ENCODE data around the gene NLRC5.
"Not testable (repeated sequence)": the region's sequence is repeated elsewhere in the genome, so short reads cannot be mapped to it uniquely, and the experiment has no call there.

DNA sequence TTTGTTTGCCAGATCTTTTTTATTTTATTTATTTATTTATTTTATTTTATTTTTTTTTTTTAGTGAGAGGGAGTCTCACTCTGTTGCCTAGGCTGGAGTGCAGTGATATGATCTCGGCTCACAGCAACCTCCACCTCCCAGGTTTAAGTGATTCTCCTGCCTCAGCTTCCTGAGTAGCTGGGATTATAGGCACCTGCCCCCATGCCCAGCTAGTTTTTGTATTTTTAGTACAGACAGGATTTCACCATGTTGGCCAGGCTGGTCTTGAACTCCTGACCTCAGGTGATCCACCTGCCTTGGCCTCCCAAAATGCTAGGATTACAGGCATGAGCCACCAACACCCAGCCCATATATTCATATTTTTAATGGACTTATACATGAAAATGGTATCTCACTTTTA, 3.1 kb downstream of the NLRC5 start:
- TF ChIP-seq, protein P1, sequence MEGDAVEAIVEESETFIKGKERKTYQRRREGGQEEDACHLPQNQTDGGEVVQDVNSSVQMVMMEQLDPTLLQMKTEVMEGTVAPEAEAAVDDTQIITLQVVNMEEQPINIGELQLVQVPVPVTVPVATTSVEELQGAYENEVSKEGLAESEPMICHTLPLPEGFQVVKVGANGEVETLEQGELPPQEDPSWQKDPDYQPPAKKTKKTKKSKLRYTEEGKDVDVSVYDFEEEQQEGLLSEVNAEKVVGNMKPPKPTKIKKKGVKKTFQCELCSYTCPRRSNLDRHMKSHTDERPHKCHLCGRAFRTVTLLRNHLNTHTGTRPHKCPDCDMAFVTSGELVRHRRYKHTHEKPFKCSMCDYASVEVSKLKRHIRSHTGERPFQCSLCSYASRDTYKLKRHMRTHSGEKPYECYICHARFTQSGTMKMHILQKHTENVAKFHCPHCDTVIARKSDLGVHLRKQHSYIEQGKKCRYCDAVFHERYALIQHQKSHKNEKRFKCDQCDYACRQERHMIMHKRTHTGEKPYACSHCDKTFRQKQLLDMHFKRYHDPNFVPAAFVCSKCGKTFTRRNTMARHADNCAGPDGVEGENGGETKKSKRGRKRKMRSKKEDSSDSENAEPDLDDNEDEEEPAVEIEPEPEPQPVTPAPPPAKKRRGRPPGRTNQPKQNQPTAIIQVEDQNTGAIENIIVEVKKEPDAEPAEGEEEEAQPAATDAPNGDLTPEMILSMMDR (IDR thresholded peaks at IDR 0.05; ENCODE audit: low read length), result not testable (repeated sequence)
- TF ChIP-seq EZH2 (IDR thresholded peaks at IDR 0.05; ENCODE audit: borderline replicate concordance, low read length), result not testable (repeated sequence)

All from OCI-LY1 (cell line).